GM23248 (cell line): Measurements from ENCODE around the gene SMIM45.
A peak's percentile ranks its signal among the peaks of the same experiment; 100 is the strongest.

Experiments used
- DNase-seq: peaks from one replicate; pipeline ENCODE4 v3.0.0-alpha.2; 2015
- H2AFZ ChIP-seq: fragments of 200-600 bp; sonication (generic); 2 replicates; pipeline ENCODE4 v1.6.1; 2016; ENCODE audit warnings: antibody characterized with exemption
- H3F3A ChIP-seq: fragments of 200-600 bp; sonication (generic); 2 replicates; pipeline ENCODE4 v1.6.1; 2016; ENCODE audit warnings: mild to moderate bottlenecking, antibody characterized with exemption, mixed run types; ENCODE audit not compliant: insufficient read depth
- H3K27ac ChIP-seq: fragments of 200-600 bp; sonication (generic); 2 replicates; pipeline ENCODE4 v1.5.1; 2016; ENCODE audit warnings: mild to moderate bottlenecking
- H3K27me3 ChIP-seq: fragments of 200-600 bp; sonication (generic); replicated peaks from 2 replicates; pipeline ENCODE4 v1.6.1; 2016; ENCODE audit warnings: mild to moderate bottlenecking; ENCODE audit not compliant: insufficient read depth
- H3K36me3 ChIP-seq: fragments of 200-600 bp; sonication (generic); 2 replicates; pipeline ENCODE4 v1.6.1; 2016; ENCODE audit warnings: low read depth, mild to moderate bottlenecking
- H3K4me1 ChIP-seq: fragments of 200-600 bp; sonication (generic); 2 replicates; pipeline ENCODE4 v1.6.1; 2016; ENCODE audit warnings: mild to moderate bottlenecking; ENCODE audit not compliant: insufficient read depth
- H3K4me2 ChIP-seq: fragments of 200-600 bp; sonication (generic); one replicate; pipeline ENCODE4 v1.6.1; 2016; ENCODE audit warnings: mild to moderate bottlenecking; ENCODE audit not compliant: unreplicated experiment
- H3K4me3 ChIP-seq: fragments of 200-600 bp; sonication (generic); 2 replicates; pipeline ENCODE4 v1.5.1; 2016; ENCODE audit warnings: mild to moderate bottlenecking
- H3K79me2 ChIP-seq: fragments of 200-600 bp; sonication (generic); 2 replicates; pipeline ENCODE4 v1.6.1; 2016; ENCODE audit warnings: mild to moderate bottlenecking; ENCODE audit not compliant: insufficient read depth
- H3K9ac ChIP-seq: fragments of 200-600 bp; sonication (generic); 2 replicates; pipeline ENCODE4 v1.6.1; 2016; ENCODE audit warnings: mild to moderate bottlenecking
- H3K9me2 ChIP-seq: fragments of 200-600 bp; sonication (generic); 2 replicates; pipeline ENCODE4 v1.6.1; 2016; ENCODE audit warnings: mixed run types, mild to moderate bottlenecking, moderate library complexity; ENCODE audit not compliant: insufficient read depth
- H3K9me3 ChIP-seq: fragments of 200-600 bp; sonication (generic); one replicate; pipeline ENCODE4 v1.6.1; 2017; ENCODE audit warnings: low read depth
- H4K20me1 ChIP-seq: fragments of 200-600 bp; sonication (generic); 2 replicates; pipeline ENCODE4 v1.6.0; 2016; ENCODE audit not compliant: insufficient read depth
- EZH2 ChIP-seq: fragments of 200-600 bp; sonication (generic); IDR thresholded peaks from 2 replicates; pipeline ENCODE4 v1.6.1; 2018; ENCODE audit warnings: antibody characterized with exemption, mild to moderate bottlenecking; ENCODE audit not compliant: insufficient read depth, poor library complexity, severe bottlenecking
- EZH2phosphoT487 ChIP-seq: fragments of 200-600 bp; sonication (generic); IDR thresholded peaks from 2 replicates; pipeline ENCODE4 v1.6.1; 2018; ENCODE audit warnings: antibody characterized with exemption, moderate library complexity, mild to moderate bottlenecking, low read depth; ENCODE audit not compliant: insufficient read depth
- WGBS, 2 experiments: methylation state at CpG; one replicate each; pipeline ENCODE4 v1.1.6; 2015 to 2017; ENCODE audit warnings: low lambda C conversion rate in 2 of 2, low coverage in 1 of 2; ENCODE audit errors: missing lambda C conversion rate in 2 of 2; 5-methylcytosine and 5-hydroxymethylcytosine counted together
- in situ Hi-C: fragments of 300-500 bp; cut with MboI; formaldehyde crosslinking; loops from 2 replicates; pipeline ENCODE4 v1.15.0; 2020

Gene SMIM45

DNA sequence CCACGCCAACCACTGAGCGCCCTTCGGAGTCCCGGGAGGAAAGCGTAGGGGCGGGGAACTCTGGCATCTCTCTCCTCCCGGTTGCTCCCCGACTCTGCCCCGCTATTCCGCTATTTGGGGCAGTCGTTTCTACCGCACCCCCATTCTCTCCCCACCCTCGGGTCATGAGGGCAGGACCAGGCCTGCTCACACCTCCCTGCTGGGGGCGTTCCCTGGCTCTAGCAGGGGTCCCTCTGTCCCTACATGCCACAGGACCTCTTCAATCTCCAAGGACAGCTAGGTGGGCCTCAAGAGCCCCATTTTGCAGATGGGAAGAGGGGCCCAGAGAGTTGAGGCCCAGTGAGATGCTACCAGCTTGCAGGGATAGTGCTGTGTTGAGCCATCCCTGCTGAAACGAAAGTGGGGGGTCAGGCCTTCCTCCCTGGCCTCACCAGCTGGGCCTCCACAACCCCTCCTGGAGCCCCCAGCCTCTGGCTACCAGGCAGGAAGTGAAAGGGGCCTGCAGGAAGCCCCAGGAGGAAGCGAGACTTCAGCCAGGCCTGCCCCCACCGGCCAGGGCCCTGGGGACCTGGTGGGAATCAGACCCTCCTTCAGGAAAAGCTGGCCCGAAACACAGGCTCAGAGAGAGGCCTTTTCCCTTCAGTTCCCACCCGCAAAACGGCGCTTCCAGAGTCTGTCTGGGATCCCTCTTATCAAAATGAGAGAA lies 31.5 kb upstream of the SMIM45 start:
- Histone ChIP-seq H3K79me2 (no peaks in the 10 kb centered on the region), H3K4me2 (peak overlapping the region; percentile 67), H3K4me3 (peak overlapping the region; percentile 64; the same call in 1 of the 2 replicates), H2AFZ (peak overlapping the region; percentile 82), H3K9ac (no peak overlapping the region), H3K36me3 (no peaks in the 10 kb centered on the region), H3K27ac (no peak overlapping the region), H3K27me3 (peaks cover 21% of the 10 kb centered on the region), H3K4me1 (no peaks in the 10 kb centered on the region), H3F3A (0 out of 2 replicates have a peak, but pooled peaks cover 12% of the 10 kb centered on the region), H3K9me3 (no peaks in the 10 kb centered on the region), H3K9me2 (no peaks in the 10 kb centered on the region), H4K20me1 (no peaks in the 10 kb centered on the region)
- no peak for DNase-seq
- in situ Hi-C loops, result no loop called here
- 65 to 75% methylated on average over 15 to 21 of the region's 21 CpGs for WGBS, 2 experiments
- TF ChIP-seq EZH2phosphoT487 (no peak), EZH2 (no peak)

DNA sequence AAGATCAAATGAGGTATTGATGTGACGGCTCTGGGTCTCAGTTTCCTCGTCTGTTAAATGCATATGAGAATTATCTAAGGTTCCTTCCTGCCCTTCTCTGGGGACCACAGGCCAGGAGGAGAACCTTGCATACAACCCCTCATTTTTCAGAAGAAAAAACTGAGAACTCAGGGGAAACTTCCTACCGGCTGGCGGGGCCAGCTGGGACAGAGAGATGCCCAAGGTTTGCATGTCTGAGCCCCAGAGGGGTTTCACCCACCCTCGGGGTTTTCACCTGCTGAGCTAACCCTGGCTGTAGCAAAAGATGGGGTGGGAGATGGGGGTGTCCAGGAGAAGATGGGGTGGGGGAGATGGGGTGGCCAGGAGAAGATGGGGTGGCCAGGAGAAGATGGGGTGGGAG lies 29.6 kb upstream of the SMIM45 start:
- 88 to 89% methylated on average over 5 of the region's 5 CpGs for WGBS, 2 experiments
- no peak overlapping the region for H3K9ac ChIP-seq
- TF ChIP-seq EZH2 (no peak), EZH2phosphoT487 (no peak)

GRCh38 chr22:41922940-41923594 lies 28.9 kb upstream of the SMIM45 start:
- no peak for TF ChIP-seq EZH2phosphoT487
- no peak for TF ChIP-seq EZH2
- H2AFZ ChIP-seq, result no peak overlapping the region
- H3K4me3 ChIP-seq, result no peak overlapping the region
- no peaks in the 10 kb centered on the region for H3K36me3 ChIP-seq
- no peaks in the 10 kb centered on the region for H3K79me2 ChIP-seq
- 79 to 89% methylated on average over 4 of the region's 4 CpGs for WGBS, 2 experiments
- no peak overlapping the region for H3K27ac ChIP-seq
- H4K20me1 ChIP-seq, result no peaks in the 10 kb centered on the region
- no peak overlapping the region for H3K9ac ChIP-seq
- no peak for DNase-seq
- H3K9me3 ChIP-seq, result no peaks in the 10 kb centered on the region
- no peak overlapping the region for H3K4me2 ChIP-seq
- no peaks in the 10 kb centered on the region for H3K4me1 ChIP-seq
- H3F3A ChIP-seq, result no peaks in the 10 kb centered on the region
- H3K9me2 ChIP-seq, result no peaks in the 10 kb centered on the region
- in situ Hi-C loops, result no loop called here
- H3K27me3 ChIP-seq, result peaks cover 9% of the 10 kb centered on the region

More for the DNA sequence above, 29.6 kb upstream of the SMIM45 start:
- in situ Hi-C loops, result no loop called here
- H3K79me2 ChIP-seq, result no peaks in the 10 kb centered on the region
- no peak overlapping the region for H3K27ac ChIP-seq
- H4K20me1 ChIP-seq, result no peaks in the 10 kb centered on the region
- H2AFZ ChIP-seq, result no peak overlapping the region
- no peaks in the 10 kb centered on the region for H3K9me2 ChIP-seq
- peaks cover 9% of the 10 kb centered on the region for H3K27me3 ChIP-seq
- H3K4me1 ChIP-seq, result no peaks in the 10 kb centered on the region
- no peaks in the 10 kb centered on the region for H3F3A ChIP-seq
- H3K4me3 ChIP-seq, result no peak overlapping the region
- H3K4me2 ChIP-seq, result no peak overlapping the region
- H3K9me3 ChIP-seq, result no peaks in the 10 kb centered on the region
- no peaks in the 10 kb centered on the region for H3K36me3 ChIP-seq
- DNase-seq, result no peak

GRCh38 chr22:41923595-41924276 lies 28.2 kb upstream of the SMIM45 start:
- no peaks in the 10 kb centered on the region for H3K36me3 ChIP-seq
- no peaks in the 10 kb centered on the region for H3K79me2 ChIP-seq
- H3K27ac ChIP-seq, result no peak overlapping the region
- no peaks in the 10 kb centered on the region for H3K9me3 ChIP-seq
- no peaks in the 10 kb centered on the region for H3F3A ChIP-seq
- H3K4me1 ChIP-seq, result no peaks in the 10 kb centered on the region
- peaks cover 9% of the 10 kb centered on the region for H3K27me3 ChIP-seq
- H3K9me2 ChIP-seq, result no peaks in the 10 kb centered on the region
- no peak for TF ChIP-seq EZH2
- no peak for TF ChIP-seq EZH2phosphoT487
- H3K9ac ChIP-seq, result no peak overlapping the region
- 87 to 91% methylated on average over 7 to 14 of the region's 14 CpGs for WGBS, 2 experiments
- no peak overlapping the region for H2AFZ ChIP-seq
- in situ Hi-C loops, result no loop called here
- no peak overlapping the region for H3K4me2 ChIP-seq
- H3K4me3 ChIP-seq, result no peak overlapping the region
- no peak for DNase-seq
- H4K20me1 ChIP-seq, result no peaks in the 10 kb centered on the region
